Fibroblast of lung (primary cell): Measurements from ENCODE around the gene C3orf85. TPM values are rescaled to one million over a fixed set of nuclear protein-coding genes. Genes with fewer than 3 reads are reported as not detected.
"Not testable (repeated sequence)": the region's sequence is repeated elsewhere in the genome, so short reads cannot be mapped to it uniquely, and the experiment has no call there.

Source experiments
- DNase-seq, 2 donors: peaks; one replicate each; pipeline versions ENCODE4 v3.0.0 to v3.0.0-alpha.2; 2010; ENCODE audit warnings: low read depth in 2 of 2
- H2AFZ ChIP-seq: 2 replicates; pipeline ENCODE4 v1.5.1; 2012; ENCODE audit warnings: low read length, control low read depth, inconsistent platforms
- H3K27ac ChIP-seq: 2 replicates; pipeline ENCODE4 v1.5.1; 2011; ENCODE audit warnings: low read length, control low read depth; ENCODE audit not compliant: insufficient read depth
- H3K27me3 ChIP-seq: 2 replicates; pipeline ENCODE4 v1.5.1; 2011; ENCODE audit warnings: mild to moderate bottlenecking, low read length; ENCODE audit not compliant: control insufficient read depth, insufficient read depth
- H3K36me3 ChIP-seq: 2 replicates; pipeline ENCODE4 v1.5.1; 2011; ENCODE audit warnings: low read length; ENCODE audit not compliant: control insufficient read depth, insufficient read depth
- H3K4me1 ChIP-seq: 2 replicates; pipeline ENCODE4 v1.5.1; 2011; ENCODE audit warnings: low read length; ENCODE audit not compliant: control insufficient read depth, insufficient read depth; ENCODE audit errors: extremely low read depth
- H3K4me2 ChIP-seq: 2 replicates; pipeline ENCODE4 v1.5.1; 2011; ENCODE audit warnings: low read length, control low read depth; ENCODE audit not compliant: insufficient read depth; ENCODE audit errors: extremely low read depth
- H3K4me3 ChIP-seq, 4 experiments: fragments of 200-600 bp in 1 of 4; sonication (generic) in 1 of 4; replicated peaks in 1 of 4; 2 replicates each; pipeline ENCODE4 v1.5.1; 2011 to 2016; ENCODE audit warnings: low read length in 4 of 4, low read depth in 3 of 4, mild to moderate bottlenecking in 3 of 4, control low read depth in 2 of 4, inconsistent platforms in 1 of 4, mixed read lengths in 1 of 4; ENCODE audit not compliant: insufficient read depth in 1 of 4; ENCODE audit errors: control extremely low read depth in 1 of 4
- H3K79me2 ChIP-seq: 2 replicates; pipeline ENCODE4 v1.5.1; 2012; ENCODE audit warnings: mild to moderate bottlenecking, low read length, inconsistent platforms; ENCODE audit not compliant: control insufficient read depth, insufficient read depth
- H3K9ac ChIP-seq: 2 replicates; pipeline ENCODE4 v1.5.1; 2011; ENCODE audit warnings: mild to moderate bottlenecking, low read length, control low read depth; ENCODE audit not compliant: insufficient read depth
- H3K9me3 ChIP-seq: 2 replicates; pipeline ENCODE4 v1.5.1; 2012; ENCODE audit warnings: low read depth, low read length; ENCODE audit not compliant: control insufficient read depth, insufficient read depth
- H4K20me1 ChIP-seq: 2 replicates; pipeline ENCODE4 v1.5.1; 2011; ENCODE audit warnings: low read length; ENCODE audit not compliant: control insufficient read depth, insufficient read depth; ENCODE audit errors: extremely low read depth
- EZH2 ChIP-seq: IDR thresholded peaks from 2 replicates; pipeline ENCODE4 v1.5.1; 2012; ENCODE audit warnings: low read length, control low read depth, mild to moderate bottlenecking; ENCODE audit errors: missing control alignments
- polyA plus RNA-seq, 2 donors: library from polyadenylated mRNA; depleted of rRNA in 1 of 2; stranded (reverse) in 1 of 2; unstranded in 1 of 2; fragments of >200 nt; gene quantifications; 2 replicates each; pipeline ENCODE4 v1.2.1, GENCODE V29; 2011 to 2012; ENCODE audit warnings: missing spikeins in 1 of 2
- total RNA-seq: library from RNA; depleted of rRNA; stranded (reverse); fragments of >200 nt; gene quantifications from 2 replicates; pipeline ENCODE4 v1.2.1, GENCODE V29; 2014
- TF ChIP-seq, protein P1 (sequence below), 2 donors: IDR thresholded peaks in 1 of 2; conservative IDR thresholded peaks in 1 of 2; 1 replicate in 1 of 2; 2 replicates in 1 of 2; pipeline ENCODE4 v1.5.1; 2011 to 2012; ENCODE audit warnings: low read length in 2 of 2, control low read depth in 1 of 2, inconsistent platforms in 1 of 2, low read depth in 1 of 2, mild to moderate bottlenecking in 1 of 2

C3orf85 gene
- total and polyA plus RNA-seq, 2 donors (not counting 1 experiment from before 2014, with no cell fraction given), result not detected

DNA sequence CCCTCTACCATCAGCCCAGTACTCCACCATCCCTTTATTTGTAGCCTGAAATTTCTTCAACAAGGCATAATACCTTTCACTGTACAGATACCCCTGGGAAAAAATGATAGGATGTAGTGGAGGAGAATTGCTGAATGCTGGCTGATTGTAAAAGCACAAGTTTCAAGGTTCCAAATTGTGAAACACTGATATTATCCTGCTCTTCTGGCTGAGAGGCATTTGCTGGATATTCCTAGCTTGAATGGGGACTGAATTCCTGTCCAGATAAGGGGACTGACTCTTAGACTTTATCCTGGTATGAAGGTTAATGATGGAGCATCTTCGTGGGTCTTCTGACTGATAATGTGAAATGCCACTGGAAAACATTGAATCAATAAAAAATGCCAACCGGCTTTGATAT, 9.0 kb upstream of the C3orf85 start:
- Histone ChIP-seq H3K79me2 (no peaks in the 10 kb centered on the region), H3K36me3 (no peaks in the 10 kb centered on the region), H3K4me2 (no peak overlapping the region), H3K27ac (no peak overlapping the region), H3K9ac (no peak overlapping the region), H3K4me1 (no peaks in the 10 kb centered on the region), H3K9me3 (no peaks in the 10 kb centered on the region), H2AFZ (no peak overlapping the region), H3K4me3 (no peak overlapping the region), H4K20me1 (no peaks in the 10 kb centered on the region), H3K27me3 (no peaks in the 10 kb centered on the region)
- TF ChIP-seq, protein P1, sequence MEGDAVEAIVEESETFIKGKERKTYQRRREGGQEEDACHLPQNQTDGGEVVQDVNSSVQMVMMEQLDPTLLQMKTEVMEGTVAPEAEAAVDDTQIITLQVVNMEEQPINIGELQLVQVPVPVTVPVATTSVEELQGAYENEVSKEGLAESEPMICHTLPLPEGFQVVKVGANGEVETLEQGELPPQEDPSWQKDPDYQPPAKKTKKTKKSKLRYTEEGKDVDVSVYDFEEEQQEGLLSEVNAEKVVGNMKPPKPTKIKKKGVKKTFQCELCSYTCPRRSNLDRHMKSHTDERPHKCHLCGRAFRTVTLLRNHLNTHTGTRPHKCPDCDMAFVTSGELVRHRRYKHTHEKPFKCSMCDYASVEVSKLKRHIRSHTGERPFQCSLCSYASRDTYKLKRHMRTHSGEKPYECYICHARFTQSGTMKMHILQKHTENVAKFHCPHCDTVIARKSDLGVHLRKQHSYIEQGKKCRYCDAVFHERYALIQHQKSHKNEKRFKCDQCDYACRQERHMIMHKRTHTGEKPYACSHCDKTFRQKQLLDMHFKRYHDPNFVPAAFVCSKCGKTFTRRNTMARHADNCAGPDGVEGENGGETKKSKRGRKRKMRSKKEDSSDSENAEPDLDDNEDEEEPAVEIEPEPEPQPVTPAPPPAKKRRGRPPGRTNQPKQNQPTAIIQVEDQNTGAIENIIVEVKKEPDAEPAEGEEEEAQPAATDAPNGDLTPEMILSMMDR (conservative IDR thresholded peaks at IDR 0.05 in 1 of 2, IDR thresholded peaks at IDR 0.05 in 1 of 2; ENCODE audit: low read depth in 1 of 2, low read length in 2 of 2), result no peak
- TF ChIP-seq EZH2, result no peak
- DNase-seq, result no peak

DNA sequence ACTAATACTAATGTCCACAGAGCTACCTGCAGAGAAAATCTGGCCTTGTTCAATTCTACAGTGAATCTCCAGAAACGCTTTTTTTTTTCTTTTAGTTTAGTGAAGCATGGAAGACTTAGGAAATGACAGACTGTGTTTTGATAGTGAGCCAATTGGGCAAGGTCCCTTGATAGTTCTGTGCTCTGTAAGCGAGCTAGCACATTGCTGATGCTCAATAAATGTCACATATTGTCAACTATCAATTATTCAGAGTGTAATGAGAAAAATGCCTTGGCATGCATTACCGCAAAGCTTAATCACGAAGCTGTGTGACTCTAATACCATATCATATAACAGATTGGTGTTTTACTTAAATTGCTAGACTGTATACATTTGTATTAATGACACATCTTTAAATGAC, 5.2 kb upstream of the C3orf85 start:
- H3K4me3 ChIP-seq, result no peak overlapping the region
- DNase-seq, result peak; percentile 37 to 43
- H3K9me3 ChIP-seq, result no peaks in the 10 kb centered on the region
- no peaks in the 10 kb centered on the region for H3K36me3 ChIP-seq
- no peak overlapping the region for H3K27ac ChIP-seq
- TF ChIP-seq EZH2, result no peak
- TF ChIP-seq, protein P1 (conservative IDR thresholded peaks at IDR 0.05 in 1 of 2, IDR thresholded peaks at IDR 0.05 in 1 of 2; ENCODE audit: low read depth in 1 of 2, low read length in 2 of 2), result no peak
- H4K20me1 ChIP-seq, result no peaks in the 10 kb centered on the region
- H3K4me1 ChIP-seq, result no peaks in the 10 kb centered on the region
- no peak overlapping the region for H2AFZ ChIP-seq
- H3K27me3 ChIP-seq, result no peaks in the 10 kb centered on the region
- no peaks in the 10 kb centered on the region for H3K79me2 ChIP-seq
- H3K4me2 ChIP-seq, result no peak overlapping the region
- no peak overlapping the region for H3K9ac ChIP-seq

DNA sequence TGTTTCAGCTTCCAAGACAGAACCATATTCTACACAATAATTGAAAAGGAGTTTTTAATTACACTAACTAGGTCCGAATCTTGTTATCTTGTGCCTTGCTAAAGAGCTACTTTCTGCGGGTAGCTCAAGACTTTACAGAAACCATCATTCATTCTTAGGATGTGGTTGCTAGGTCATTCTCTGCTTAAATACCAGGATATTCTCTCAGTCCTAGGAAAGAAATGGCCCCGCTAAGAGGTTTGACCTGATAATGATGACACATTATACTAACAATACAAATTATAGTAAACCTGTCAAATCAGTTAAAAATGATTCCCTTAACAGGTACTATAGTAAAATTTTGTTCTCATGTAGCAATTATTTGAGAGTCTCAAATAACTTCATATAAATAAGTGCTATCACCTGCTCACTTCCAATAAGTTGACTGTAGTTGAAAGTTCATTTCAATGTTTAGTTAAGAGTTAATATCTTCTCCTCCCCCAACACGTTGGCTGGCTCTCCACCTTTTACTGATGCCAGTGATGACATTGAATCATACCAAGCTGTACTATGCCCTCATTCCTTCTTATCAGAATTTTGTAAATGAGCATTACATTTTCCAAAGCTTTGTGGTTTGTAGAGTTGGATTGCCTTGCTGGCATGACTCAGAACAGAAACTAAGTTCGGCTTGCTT, 3.6 kb upstream of the C3orf85 start:
- Histone ChIP-seq H3K4me3 (no peak overlapping the region), H2AFZ (no peak overlapping the region), H3K27me3 (no peaks in the 10 kb centered on the region), H3K79me2 (no peaks in the 10 kb centered on the region), H3K9me3 (no peaks in the 10 kb centered on the region), H3K4me1 (no peaks in the 10 kb centered on the region), H3K27ac (no peak overlapping the region), H4K20me1 (no peaks in the 10 kb centered on the region), H3K9ac (no peak overlapping the region), H3K4me2 (no peak overlapping the region), H3K36me3 (no peaks in the 10 kb centered on the region)
- DNase-seq, result peak; percentile 62 to 94
- TF ChIP-seq EZH2, result no peak
- TF ChIP-seq, protein P1 (conservative IDR thresholded peaks at IDR 0.05 in 1 of 2, IDR thresholded peaks at IDR 0.05 in 1 of 2; ENCODE audit: low read depth in 1 of 2, low read length in 2 of 2), result no peak

DNA sequence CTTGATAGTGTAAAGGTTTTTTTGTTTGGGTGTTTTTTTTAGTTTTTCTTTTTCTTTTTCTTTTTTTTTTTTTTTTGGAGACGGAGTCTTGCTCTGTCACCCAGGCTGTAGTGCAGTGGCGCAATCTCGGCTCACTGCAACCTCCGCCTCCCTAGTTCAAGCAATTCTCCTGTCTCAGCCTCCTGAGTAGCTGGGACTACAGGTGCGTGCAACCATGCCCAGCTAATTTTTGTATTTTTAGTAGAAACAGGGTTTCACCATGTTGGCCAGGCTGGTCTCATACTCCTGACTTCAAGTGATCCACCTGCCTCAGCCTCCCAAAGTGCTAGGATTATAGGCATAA, 3.1 kb upstream of the C3orf85 start:
- not testable (repeated sequence) for H3K79me2 ChIP-seq, H3K4me3 ChIP-seq, H3K36me3 ChIP-seq, H3K27me3 ChIP-seq, DNase-seq, H2AFZ ChIP-seq, H3K9ac ChIP-seq, H3K9me3 ChIP-seq, H3K27ac ChIP-seq, H4K20me1 ChIP-seq, H3K4me1 ChIP-seq, H3K4me2 ChIP-seq
